DOHH2 (cell line): ENCODE results near the gene MAST3.

Experiments
- EZH2phosphoT487 ChIP-seq: fragments of 200-600 bp; sonication (generic); IDR thresholded peaks from 2 replicates; pipeline ENCODE4 v1.6.1; 2017; ENCODE audit warnings: borderline replicate concordance, mild to moderate bottlenecking, antibody characterized with exemption, low read length, moderate library complexity, mixed read lengths
- TF ChIP-seq, protein P1 (sequence below): fragments of 200-600 bp; sonication (generic); IDR thresholded peaks from one replicate; pipeline ENCODE4 v1.5.1; 2014; ENCODE audit warnings: antibody characterized with exemption, mild to moderate bottlenecking, low read depth, low read length; ENCODE audit not compliant: poor library complexity, severe bottlenecking

DNA sequence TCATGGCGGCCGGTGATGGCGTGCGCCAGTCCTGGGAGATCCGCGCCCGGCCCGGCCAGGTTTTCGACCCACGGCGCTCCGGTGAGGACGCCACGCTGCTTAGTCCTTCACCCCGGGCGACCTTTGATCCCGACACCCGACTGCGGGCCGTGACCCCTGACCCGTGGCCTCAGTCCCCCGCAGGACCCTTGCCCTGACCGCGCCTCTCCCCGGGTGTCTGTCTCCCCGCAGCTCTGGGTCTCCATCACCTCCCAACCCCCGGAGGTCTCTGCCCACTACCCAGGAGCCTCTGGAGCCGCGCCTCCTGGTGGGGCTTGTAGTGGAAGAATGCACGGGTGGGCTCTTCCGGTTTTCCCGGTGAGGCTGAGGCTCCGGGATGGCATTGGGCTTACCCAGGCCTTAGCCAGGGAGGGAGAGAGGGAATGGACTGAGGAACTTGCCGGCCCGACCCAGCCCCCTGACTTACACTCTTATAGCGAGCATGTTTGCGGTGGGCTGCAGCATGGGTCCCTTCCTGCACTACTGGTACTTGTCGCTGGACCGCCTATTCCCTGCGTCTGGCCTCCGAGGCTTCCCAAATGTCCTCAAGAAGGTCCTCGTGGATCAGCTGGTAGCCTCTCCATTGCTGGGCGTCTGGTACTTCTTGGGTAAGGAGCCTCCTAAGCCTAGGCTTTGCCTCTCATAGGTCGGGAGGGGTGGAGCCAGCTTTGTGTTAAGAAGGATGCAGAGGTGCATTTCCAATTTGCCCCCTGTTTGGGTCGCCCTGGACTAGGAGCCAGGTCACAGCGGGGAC is 96.0 kb downstream of the MAST3 start:
- TF ChIP-seq, protein P1, sequence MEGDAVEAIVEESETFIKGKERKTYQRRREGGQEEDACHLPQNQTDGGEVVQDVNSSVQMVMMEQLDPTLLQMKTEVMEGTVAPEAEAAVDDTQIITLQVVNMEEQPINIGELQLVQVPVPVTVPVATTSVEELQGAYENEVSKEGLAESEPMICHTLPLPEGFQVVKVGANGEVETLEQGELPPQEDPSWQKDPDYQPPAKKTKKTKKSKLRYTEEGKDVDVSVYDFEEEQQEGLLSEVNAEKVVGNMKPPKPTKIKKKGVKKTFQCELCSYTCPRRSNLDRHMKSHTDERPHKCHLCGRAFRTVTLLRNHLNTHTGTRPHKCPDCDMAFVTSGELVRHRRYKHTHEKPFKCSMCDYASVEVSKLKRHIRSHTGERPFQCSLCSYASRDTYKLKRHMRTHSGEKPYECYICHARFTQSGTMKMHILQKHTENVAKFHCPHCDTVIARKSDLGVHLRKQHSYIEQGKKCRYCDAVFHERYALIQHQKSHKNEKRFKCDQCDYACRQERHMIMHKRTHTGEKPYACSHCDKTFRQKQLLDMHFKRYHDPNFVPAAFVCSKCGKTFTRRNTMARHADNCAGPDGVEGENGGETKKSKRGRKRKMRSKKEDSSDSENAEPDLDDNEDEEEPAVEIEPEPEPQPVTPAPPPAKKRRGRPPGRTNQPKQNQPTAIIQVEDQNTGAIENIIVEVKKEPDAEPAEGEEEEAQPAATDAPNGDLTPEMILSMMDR = peak; percentile 35
- no peak for TF ChIP-seq EZH2phosphoT487
